GM23248 (cell line): ENCODE measurements around the gene DOCK9. TPM values are rescaled to one million over a fixed set of nuclear protein-coding genes. Genes with fewer than 3 reads are reported as not detected.

Experiments
- DNase-seq: peaks from one replicate; pipeline ENCODE4 v3.0.0-alpha.2; 2015
- H2AFZ ChIP-seq: fragments of 200-600 bp; sonication (generic); 2 replicates; pipeline ENCODE4 v1.6.1; 2016; ENCODE audit warnings: antibody characterized with exemption
- H3F3A ChIP-seq: fragments of 200-600 bp; sonication (generic); 2 replicates; pipeline ENCODE4 v1.6.1; 2016; ENCODE audit warnings: mild to moderate bottlenecking, antibody characterized with exemption, mixed run types; ENCODE audit not compliant: insufficient read depth
- H3K27ac ChIP-seq: fragments of 200-600 bp; sonication (generic); 2 replicates; pipeline ENCODE4 v1.5.1; 2016; ENCODE audit warnings: mild to moderate bottlenecking
- H3K27me3 ChIP-seq: fragments of 200-600 bp; sonication (generic); replicated peaks from 2 replicates; pipeline ENCODE4 v1.6.1; 2016; ENCODE audit warnings: mild to moderate bottlenecking; ENCODE audit not compliant: insufficient read depth
- H3K36me3 ChIP-seq: fragments of 200-600 bp; sonication (generic); 2 replicates; pipeline ENCODE4 v1.6.1; 2016; ENCODE audit warnings: low read depth, mild to moderate bottlenecking
- H3K4me1 ChIP-seq: fragments of 200-600 bp; sonication (generic); 2 replicates; pipeline ENCODE4 v1.6.1; 2016; ENCODE audit warnings: mild to moderate bottlenecking; ENCODE audit not compliant: insufficient read depth
- H3K4me2 ChIP-seq: fragments of 200-600 bp; sonication (generic); one replicate; pipeline ENCODE4 v1.6.1; 2016; ENCODE audit warnings: mild to moderate bottlenecking; ENCODE audit not compliant: unreplicated experiment
- H3K4me3 ChIP-seq: fragments of 200-600 bp; sonication (generic); 2 replicates; pipeline ENCODE4 v1.5.1; 2016; ENCODE audit warnings: mild to moderate bottlenecking
- H3K79me2 ChIP-seq: fragments of 200-600 bp; sonication (generic); 2 replicates; pipeline ENCODE4 v1.6.1; 2016; ENCODE audit warnings: mild to moderate bottlenecking; ENCODE audit not compliant: insufficient read depth
- H3K9ac ChIP-seq: fragments of 200-600 bp; sonication (generic); 2 replicates; pipeline ENCODE4 v1.6.1; 2016; ENCODE audit warnings: mild to moderate bottlenecking
- H3K9me2 ChIP-seq: fragments of 200-600 bp; sonication (generic); 2 replicates; pipeline ENCODE4 v1.6.1; 2016; ENCODE audit warnings: mixed run types, mild to moderate bottlenecking, moderate library complexity; ENCODE audit not compliant: insufficient read depth
- H3K9me3 ChIP-seq: fragments of 200-600 bp; sonication (generic); one replicate; pipeline ENCODE4 v1.6.1; 2017; ENCODE audit warnings: low read depth
- H4K20me1 ChIP-seq: fragments of 200-600 bp; sonication (generic); 2 replicates; pipeline ENCODE4 v1.6.0; 2016; ENCODE audit not compliant: insufficient read depth
- EZH2 ChIP-seq: fragments of 200-600 bp; sonication (generic); IDR thresholded peaks from 2 replicates; pipeline ENCODE4 v1.6.1; 2018; ENCODE audit warnings: antibody characterized with exemption, mild to moderate bottlenecking; ENCODE audit not compliant: insufficient read depth, poor library complexity, severe bottlenecking
- EZH2phosphoT487 ChIP-seq: fragments of 200-600 bp; sonication (generic); IDR thresholded peaks from 2 replicates; pipeline ENCODE4 v1.6.1; 2018; ENCODE audit warnings: antibody characterized with exemption, moderate library complexity, mild to moderate bottlenecking, low read depth; ENCODE audit not compliant: insufficient read depth
- WGBS, 2 experiments: methylation state at CpG; one replicate each; pipeline ENCODE4 v1.1.6; 2015 to 2017; ENCODE audit warnings: low lambda C conversion rate in 2 of 2, low coverage in 1 of 2; ENCODE audit errors: missing lambda C conversion rate in 2 of 2; 5-methylcytosine and 5-hydroxymethylcytosine counted together
- in situ Hi-C: fragments of 300-500 bp; cut with MboI; formaldehyde crosslinking; loops from 2 replicates; pipeline ENCODE4 v1.15.0; 2020
- polyA plus RNA-seq: library from polyadenylated mRNA; unstranded; fragments of >200 nt; fragmentation: Nextera tagmentation; extraction: Ambion mirVana; gene quantifications from 2 replicates; pipeline ENCODE4 v1.2.1, GENCODE V29; 2016
- total RNA-seq: library from RNA; depleted of rRNA; stranded (reverse); fragments of >200 nt; shearing (Covaris generic); gene quantifications from 2 replicates; pipeline ENCODE4 v1.2.3, GENCODE V29; 2014

DOCK9 gene
- total and polyA plus RNA-seq, 2 experiments from 2014 or later = 3.2 to 21.2 TPM

GRCh38 chr13:98927951-98928927 lies 49.6 kb downstream of the DOCK9 start:
- WGBS, 2 experiments = 10 to 15% methylated on average over 2 of the region's 2 CpGs
- DNase-seq = peak; percentile 95
- peaks cover 4% of the 10 kb centered on the region; the same call in 1 of the 2 replicates for H3F3A ChIP-seq
- TF ChIP-seq EZH2 (no peak), EZH2phosphoT487 (no peak)
- H3K36me3 ChIP-seq = no peaks in the 10 kb centered on the region
- peak overlapping the region; percentile 28; the same call in 1 of the 2 replicates for H3K4me3 ChIP-seq
- peak overlapping the region; percentile 70 for H3K27ac ChIP-seq
- H4K20me1 ChIP-seq = no peaks in the 10 kb centered on the region
- no peaks in the 10 kb centered on the region for H3K79me2 ChIP-seq
- peak overlapping the region; percentile 63 for H3K4me2 ChIP-seq
- peaks cover 18% of the 10 kb centered on the region for H3K4me1 ChIP-seq
- in situ Hi-C loops = no loop called here
- H3K9me2 ChIP-seq = no peaks in the 10 kb centered on the region
- no peaks in the 10 kb centered on the region for H3K27me3 ChIP-seq
- peak overlapping the region; percentile 48; the same call in 1 of the 2 replicates for H3K9ac ChIP-seq
- peak overlapping the region; percentile 54 for H2AFZ ChIP-seq
- H3K9me3 ChIP-seq = no peaks in the 10 kb centered on the region

GRCh38 chr13:98925949-98926348 lies 51.9 kb downstream of the DOCK9 start:
- in situ Hi-C loops = no loop called here
- TF ChIP-seq EZH2phosphoT487 (no peak), EZH2 (no peak)
- Histone ChIP-seq H3K4me2 (no peak overlapping the region), H3K36me3 (no peaks in the 10 kb centered on the region), H3F3A (peaks cover 4% of the 10 kb centered on the region; the same call in 1 of the 2 replicates), H3K9me2 (no peaks in the 10 kb centered on the region), H3K4me3 (no peak overlapping the region), H3K9ac (no peak overlapping the region), H2AFZ (no peak overlapping the region), H3K27ac (no peak overlapping the region), H3K9me3 (no peaks in the 10 kb centered on the region), H4K20me1 (no peaks in the 10 kb centered on the region), H3K4me1 (peaks cover 18% of the 10 kb centered on the region), H3K27me3 (no peaks in the 10 kb centered on the region), H3K79me2 (no peaks in the 10 kb centered on the region)
- WGBS, 2 experiments = 68 to 69% methylated on average over 4 of the region's 4 CpGs
- DNase-seq = no peak

- H3K79me2 ChIP-seq = no peaks in the 10 kb centered on the region
- H2AFZ ChIP-seq = no peak overlapping the region
- no peak for DNase-seq
- no peaks in the 10 kb centered on the region for H3K9me2 ChIP-seq
- no peaks in the 10 kb centered on the region for H3K36me3 ChIP-seq
- H3K4me1 ChIP-seq = peaks cover 18% of the 10 kb centered on the region
- H3K4me3 ChIP-seq = no peak overlapping the region
- peaks cover 4% of the 10 kb centered on the region; the same call in 1 of the 2 replicates for H3F3A ChIP-seq
- H4K20me1 ChIP-seq = no peaks in the 10 kb centered on the region
- no peaks in the 10 kb centered on the region for H3K27me3 ChIP-seq
- H3K9me3 ChIP-seq = no peaks in the 10 kb centered on the region
- no peak overlapping the region for H3K4me2 ChIP-seq
- no peak for TF ChIP-seq EZH2phosphoT487
- no peak for TF ChIP-seq EZH2
- H3K9ac ChIP-seq = no peak overlapping the region
- no peak overlapping the region for H3K27ac ChIP-seq
- WGBS, 2 experiments = 62 to 69% methylated on average over 11 of the region's 11 CpGs
- in situ Hi-C loops = no loop called here
These were observed 54.0 kb downstream of the DOCK9 start for GRCh38 chr13:98923641-98924397.

GRCh38 chr13:98922306-98922705 lies 55.6 kb downstream of the DOCK9 start:
- TF ChIP-seq EZH2 (no peak), EZH2phosphoT487 (no peak)
- no peaks in the 10 kb centered on the region for H3K36me3 ChIP-seq
- no peak overlapping the region for H2AFZ ChIP-seq

More at GRCh38 chr13:98922306-98922705, 55.6 kb downstream of the DOCK9 start:
- H3K9me3 ChIP-seq = no peaks in the 10 kb centered on the region
- H3F3A ChIP-seq = no peaks in the 10 kb centered on the region
- no peak overlapping the region for H3K9ac ChIP-seq
- 95 to 97% methylated on average over 4 of the region's 4 CpGs for WGBS, 2 experiments
- no peak overlapping the region for H3K27ac ChIP-seq
- peaks cover 8% of the 10 kb centered on the region for H3K4me1 ChIP-seq
- H3K79me2 ChIP-seq = no peaks in the 10 kb centered on the region
- in situ Hi-C loops = no loop called here
- no peaks in the 10 kb centered on the region for H4K20me1 ChIP-seq
- DNase-seq = no peak
- H3K4me3 ChIP-seq = no peak overlapping the region
- no peak overlapping the region for H3K4me2 ChIP-seq
- no peaks in the 10 kb centered on the region for H3K9me2 ChIP-seq
- no peaks in the 10 kb centered on the region for H3K27me3 ChIP-seq
